Measurements from ENCODE around the gene PSPN.

Gene PSPN, protein sequence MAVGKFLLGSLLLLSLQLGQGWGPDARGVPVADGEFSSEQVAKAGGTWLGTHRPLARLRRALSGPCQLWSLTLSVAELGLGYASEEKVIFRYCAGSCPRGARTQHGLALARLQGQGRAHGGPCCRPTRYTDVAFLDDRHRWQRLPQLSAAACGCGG

DNA sequence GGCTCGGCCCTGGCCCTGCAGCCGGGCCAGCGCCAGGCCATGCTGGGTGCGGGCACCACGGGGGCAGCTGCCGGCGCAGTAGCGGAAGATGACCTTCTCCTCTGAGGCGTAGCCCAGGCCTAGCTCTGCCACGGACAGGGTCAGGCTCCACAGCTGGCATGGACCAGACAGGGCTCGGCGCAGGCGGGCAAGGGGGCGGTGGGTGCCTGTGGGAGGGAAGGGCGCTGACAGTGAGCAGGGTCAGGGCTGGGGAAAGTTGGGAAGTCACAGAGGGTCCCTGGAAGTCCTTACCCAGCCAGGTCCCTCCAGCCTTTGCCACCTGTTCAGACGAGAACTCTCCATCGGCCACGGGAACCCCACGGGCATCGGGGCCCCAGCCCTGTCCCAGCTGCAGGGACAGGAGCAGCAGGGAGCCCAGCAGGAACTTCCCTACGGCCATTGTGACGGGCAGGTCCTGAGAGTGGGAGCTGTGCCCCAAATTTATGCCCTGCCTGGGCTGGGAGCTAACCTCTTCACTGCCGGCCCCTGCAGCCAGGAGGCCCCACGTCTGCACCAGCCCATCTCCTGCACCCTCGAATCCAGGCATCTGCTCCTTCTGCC, at the start of gene PSPN:
Gene PSPN (minus strand): TSS at position 523 of the 600 bp plus-strand sequence. CDS start 84 bp downstream, at position 439.
- DNase-seq (ENCODE audit: low read depth): no peak

DNA sequence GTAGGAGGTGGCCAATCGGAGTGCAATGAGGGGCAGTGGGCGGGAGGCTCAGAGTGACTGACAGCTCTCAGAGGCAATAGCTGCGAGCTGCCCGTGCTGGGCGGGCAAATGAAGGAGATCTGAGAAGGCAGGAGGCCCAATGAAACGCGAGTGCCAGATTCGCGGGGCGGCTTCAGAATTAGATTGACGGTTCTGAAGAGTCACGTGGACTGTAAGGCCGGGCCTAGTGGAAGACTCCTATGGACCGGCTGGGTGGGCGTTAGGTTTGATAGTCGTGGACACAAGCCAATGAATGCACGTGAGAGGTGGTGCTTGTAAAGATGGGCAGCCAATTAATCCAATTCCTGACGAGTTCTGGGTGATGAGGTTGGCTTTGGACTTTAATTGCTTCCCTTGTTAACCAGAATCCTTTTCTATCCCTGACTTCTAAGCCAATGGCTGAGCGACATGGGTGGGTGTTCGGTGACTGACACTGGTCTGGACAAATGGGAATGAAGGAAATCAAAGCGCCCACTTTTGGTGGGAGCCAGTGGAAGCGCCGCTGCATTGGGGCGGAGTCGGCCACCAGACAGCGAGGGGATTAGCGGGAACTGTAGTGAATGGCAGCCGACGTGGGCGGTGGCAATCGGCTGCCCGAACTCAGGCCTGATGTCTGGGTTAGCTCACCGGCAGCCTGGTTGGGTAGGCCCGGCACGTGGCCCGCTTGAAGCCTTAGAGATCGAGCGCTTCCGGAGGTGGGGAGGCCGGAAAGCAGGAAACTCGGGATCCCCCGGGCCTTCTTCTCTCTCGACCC, 49.4 kb upstream of the PSPN start:
- DNase-seq (ENCODE audit: low read depth): peak; percentile 97

DNA sequence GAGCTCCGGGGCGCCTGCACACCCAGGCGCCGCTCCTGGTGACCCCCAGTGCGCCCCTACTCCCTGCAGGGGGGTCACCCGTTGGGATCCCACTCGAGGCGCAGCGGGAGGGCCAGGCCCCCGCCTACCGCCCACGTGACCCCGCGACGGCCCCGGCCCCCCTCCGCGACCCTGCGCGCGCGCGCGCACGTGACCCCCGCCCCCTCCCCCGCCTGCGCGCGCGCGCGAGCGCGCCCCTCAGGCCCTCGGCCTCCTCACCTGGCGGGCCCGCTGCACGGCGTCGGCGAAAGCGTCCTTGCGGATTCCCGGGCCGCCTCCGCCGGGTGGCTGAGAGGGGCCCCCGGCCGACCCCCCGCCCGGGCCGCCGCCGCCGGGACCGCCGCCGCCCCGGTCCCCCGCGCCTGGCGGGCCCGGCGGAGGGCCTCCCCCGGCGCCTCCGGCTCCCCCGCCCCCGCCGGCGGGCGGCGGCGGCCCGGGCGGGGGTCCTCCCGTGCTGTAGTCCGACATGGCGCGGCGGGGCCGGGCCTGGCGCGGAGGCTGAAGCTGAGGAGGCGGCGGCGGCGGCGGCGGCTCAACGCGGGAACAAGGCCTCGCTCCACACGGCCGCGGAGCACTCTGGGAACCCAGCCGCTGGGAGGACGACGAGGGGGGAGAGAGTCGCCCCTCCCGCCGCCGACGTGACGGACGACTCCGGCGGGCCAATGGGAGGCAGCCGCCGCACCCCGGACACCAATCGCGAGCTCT, 48.6 kb upstream of the PSPN start, which contains the start of gene KHSRP:
Gene KHSRP (minus strand): TSS at position 617 of the 744 bp plus-strand sequence. CDS start 110 bp downstream, at position 507.
- no peak for DNase-seq (ENCODE audit: low read depth)

DNA sequence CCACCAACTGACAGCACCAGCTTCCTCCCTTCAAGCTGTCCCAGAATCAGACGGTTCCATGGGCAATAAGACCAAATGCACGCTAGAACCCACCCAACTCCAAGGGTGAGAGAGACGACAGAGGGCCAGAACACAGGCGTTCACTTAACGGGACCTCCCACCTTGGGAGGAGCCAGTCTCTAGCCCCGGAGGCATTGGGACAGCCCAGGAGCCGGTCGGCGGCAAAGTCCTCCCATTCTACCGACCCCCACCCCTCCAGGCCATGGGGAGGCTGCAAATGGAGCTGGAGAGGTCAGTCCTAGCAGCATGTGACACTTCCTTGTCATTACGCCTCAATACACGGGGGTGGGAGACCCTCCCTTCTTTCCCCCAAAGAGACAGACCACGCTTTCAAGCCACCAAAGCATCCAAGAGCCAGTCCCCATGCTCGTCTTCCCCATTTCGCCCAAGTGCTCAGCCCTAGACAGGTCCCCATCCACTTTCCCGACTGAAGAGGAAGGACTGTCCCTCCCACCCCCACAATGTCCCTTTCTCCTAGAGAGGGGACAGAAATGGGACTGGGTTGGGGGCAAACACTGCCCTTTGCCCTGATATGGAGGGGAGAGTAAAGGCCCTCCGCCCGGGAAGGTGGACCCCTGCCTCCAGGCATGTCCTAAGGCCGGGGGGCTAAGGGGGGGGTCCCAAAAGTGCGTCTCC, 47.9 kb upstream of the PSPN start:
- DNase-seq (ENCODE audit: low read depth): no peak

DNA sequence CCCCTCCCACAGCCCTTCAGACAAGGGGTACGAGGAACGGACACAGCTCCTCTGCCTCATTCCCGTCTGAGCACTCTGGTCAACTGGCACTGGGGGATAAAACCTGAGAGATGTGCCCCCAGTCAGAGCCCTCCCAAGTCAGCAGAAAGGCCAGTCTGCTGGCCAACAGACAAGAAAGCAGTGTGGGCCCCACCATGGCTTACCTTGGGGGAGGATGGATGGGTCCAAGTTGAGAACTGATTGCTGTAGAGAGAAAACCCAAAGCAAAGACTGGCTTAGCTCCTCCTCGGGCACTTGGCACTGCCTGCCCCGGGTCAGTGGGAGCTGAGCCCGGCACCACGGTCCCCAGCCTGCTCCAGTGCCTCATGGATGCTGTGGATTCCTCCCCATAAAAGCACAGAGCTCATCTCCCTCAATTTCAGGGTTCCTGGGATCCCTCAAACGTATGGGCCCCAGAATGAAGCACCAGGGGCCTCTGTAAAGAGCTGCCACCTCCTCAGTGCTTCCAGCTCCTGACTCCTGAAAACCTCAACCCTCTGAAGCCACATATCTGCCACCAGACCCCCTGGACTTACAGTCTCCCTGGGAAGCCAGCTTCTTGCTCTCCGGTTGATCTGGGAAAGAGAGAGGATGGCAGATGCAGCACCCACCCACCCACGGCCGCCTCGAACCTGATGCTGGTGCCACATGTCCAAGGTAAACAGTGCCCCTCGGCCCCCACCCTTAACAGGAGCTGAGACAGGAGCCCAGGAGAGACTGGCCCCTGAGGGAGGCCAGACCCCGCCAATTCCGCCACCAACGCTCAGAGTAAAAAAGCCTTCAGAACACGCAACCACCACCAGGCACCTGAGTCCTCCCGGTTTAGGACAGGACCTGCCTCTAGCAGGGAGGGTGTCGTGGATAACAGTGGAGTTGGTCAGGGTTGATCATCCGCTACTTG, 45.6 kb upstream of the PSPN start:
- DNase-seq (ENCODE audit: low read depth): no peak

DNA sequence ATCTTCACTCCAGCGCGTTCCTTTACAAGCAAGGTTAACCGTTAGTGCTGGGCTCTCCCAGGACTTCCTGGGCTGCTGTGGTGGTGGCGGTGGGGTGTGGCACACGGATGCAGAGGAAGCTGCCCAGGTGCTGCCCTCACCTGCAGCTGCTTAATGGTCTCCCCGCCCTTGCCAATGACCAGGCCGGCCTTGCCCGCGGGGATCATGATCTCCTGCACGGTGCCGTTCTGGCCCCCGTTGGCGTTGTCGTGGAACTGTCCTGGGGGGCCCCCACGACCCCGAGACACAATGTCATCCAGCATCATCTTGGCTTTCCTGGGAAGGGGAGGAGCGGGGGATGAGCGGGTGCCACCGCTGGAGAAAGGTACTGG, 42.8 kb upstream of the PSPN start:
- DNase-seq (ENCODE audit: low read depth): no peak

DNA sequence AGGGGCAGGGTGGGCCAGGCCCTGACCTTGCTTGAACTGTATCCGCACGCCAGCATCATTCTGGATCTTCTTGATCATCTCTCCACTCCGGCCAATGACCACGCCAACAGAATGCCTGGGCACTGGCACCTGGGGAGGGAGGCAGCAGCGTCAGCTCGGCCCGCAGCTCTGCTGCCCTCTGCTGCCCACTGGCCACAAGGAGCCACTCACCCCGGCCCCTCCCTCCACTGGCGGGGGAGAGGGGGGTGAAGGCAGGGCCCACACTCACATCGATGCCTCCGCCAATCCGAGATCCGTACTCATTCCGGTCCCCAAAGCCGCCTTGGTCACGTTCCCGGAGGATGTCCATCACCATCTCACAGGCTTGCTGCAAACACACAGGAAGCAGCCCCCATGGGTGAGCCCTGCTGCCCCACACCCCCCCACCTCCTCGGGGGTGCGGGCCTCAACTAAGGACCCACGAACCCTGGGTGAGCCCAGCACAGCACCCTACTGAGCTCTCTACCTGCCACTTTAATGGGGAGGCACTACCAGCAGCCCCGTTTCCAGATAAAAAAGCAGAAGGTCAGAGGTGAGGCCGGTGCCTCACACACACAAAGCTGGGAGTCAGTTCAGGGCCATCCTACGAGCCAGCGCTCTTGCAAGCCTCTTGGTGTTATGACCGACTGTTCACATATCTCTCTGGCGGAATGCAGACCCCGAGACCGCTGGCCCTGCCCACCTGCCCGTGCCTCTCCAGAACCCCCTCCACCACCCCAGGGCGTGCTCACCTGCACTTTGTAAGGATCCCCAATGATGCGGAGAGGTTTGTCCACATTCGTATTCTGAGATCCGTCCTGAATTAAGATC, 42.2 kb upstream of the PSPN start:
- DNase-seq (ENCODE audit: low read depth): no peak

DNA sequence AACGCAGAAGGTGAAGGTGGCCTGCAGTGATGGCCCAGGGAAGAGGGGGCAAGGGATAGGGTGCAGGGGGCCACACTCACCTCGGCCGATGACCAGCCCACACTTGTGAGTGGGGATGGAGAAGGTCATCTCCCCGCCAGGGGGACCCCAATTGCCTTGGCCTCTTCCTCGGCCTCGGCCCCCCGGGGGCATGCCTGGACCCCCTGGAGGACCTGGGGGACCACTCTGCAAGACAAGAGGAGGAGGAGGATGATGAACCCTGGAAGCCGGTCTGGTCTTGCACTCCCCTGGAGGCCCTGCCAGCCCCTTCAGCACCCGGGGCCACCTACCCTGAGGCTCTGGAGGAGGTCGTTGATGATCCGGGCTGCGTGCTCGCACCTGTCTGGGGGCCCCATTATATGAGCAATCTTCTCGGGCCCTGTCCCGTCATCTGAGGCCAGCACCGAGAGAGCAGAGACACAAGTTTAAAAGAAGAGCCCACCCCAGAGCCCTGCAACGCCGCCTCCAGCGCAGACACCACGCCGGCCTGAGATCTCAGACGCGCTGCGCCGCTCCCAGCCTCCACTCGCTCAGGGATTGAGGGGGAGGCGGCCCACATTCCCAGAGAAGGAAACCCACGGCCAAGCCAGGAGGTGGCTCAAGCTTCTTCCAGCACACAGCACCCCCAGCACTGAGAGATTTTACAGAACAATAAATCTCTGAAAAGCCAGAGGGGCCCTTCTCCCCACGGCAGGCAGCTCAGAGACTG, 41.1 kb upstream of the PSPN start:
- DNase-seq (ENCODE audit: low read depth): no peak

DNA sequence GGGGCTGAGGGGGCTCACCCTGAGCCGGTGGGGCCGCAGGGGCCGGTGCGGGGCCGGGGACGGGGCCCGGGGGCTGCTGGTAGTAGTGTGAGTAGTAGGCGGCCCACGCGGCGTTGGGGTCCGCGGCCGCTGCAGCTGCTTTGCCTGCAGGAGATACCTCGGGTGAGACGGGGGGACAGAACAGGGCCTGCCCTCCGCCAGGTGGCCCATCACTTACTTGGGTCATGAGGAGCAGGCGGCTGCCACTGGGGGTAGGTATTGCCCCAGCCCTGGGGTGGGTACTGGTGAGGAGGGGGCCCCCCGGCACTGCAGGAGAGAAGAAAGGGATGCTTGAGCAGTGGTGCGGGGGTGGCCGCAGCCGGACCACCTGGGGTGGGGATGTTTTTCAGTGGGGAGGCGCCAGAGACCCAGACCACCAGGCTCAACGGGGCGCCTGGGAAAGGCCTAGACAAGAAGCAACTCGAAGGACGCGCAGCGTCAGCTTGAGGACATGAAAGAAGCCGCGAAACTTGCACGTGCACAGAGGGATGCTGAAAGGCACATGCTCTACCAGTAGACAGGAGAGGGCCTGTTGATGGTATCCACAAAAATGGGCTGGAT, 40.0 kb upstream of the PSPN start:
- no peak for DNase-seq (ENCODE audit: low read depth)

DNA sequence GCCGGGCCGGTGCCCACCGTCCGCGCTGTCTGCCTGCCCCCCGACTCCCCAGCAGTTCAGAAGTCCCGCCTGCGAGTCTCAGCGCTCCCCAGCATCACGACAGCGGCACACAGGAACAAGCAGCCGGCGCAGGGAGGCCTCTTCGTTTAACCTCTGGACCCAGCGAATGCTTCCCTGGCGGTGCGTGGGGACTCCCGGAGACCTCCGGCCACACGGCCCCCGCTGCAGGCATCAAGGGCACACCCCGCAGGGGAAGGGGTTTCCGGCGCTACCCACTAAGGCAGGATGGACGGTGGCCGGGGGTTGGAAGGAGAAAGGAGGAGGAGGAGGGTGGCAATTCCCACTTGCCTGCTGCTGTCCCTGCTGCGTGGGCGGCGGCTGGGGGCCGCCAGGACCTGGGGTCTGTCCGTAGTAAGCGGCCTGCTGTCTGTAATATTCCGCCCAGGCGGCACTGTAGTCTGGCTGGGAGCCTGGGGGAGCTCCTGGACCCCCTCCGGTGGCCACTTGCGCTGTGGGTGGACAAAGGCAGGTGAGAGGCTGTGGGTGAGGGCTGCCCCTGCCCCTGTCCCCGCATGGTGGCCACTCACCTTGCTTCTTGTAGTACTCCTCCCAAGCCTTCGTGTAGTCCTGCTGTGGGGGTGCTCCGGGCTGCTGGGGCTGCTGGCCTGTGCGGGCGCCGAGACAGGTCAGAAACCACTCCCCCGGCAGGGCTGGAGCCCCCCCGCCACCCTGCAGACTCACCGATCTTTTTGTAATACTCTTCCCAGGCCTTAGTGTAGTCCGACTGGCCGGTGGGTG, 39.3 kb upstream of the PSPN start:
- DNase-seq (ENCODE audit: low read depth): no peak

DNA sequence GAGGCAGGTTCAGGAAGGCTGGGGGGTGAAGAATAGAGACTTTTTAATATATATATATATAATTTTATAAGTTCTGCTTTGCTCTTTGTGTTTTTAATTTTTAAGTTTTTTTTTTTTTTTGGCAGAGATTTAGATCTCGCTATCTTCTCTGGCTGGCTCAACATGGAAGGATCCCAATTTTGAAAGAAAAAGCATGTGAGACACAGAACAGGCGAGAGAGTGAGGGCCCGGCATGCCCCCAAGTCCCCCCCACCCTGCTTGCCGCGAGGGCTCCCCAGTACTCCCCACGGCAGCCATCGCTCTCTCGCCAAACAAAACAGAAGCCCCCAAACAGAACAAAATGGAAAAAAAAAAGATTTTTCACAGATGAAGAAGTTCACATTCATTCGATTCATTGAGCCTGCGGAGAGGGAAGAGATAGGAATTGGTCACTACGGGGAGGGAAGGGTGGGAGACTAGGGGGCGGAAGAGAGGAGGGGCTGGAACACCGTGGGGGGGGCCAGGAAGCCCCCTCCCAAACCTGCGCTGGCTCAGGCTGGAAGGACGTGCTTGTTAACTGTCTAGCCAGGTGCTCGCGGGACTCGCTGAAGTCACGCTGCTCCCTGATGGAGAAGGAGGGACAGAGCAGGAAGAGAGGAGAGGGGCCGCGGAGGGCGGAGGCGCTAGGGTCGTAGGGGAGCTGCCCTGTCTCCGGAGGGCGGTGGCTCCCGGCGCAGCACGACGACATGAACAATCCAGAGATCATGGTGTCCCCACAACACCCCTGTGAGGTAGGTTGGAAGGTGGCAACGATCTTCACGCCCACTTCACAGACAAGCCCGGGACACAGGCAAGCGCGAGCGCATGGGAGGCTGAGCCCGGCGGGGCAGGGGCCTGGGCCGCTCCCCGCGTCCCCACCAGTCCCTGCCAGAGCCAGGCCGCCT, 38.2 kb upstream of the PSPN start:
- no peak for DNase-seq (ENCODE audit: low read depth)

DNA sequence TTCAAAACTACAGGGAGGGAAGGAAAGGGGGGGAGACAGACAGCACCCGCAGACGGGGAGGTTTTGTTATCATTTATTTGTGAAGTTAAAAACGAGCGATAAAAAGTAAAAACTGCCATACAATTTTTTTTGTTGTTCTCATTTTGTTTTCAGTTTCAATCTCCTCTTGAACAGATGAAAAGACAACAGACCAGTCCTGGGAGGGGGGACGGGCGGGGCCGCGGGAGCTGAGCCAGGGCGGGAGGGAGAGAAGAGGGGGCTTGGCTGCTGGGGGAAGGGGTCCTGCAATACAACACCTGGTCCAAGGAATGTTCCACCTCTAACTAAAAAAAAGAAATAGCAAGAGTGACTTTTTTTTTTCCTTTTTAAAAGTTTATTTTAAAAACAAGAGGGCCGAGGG, 37.6 kb upstream of the PSPN start:
- DNase-seq (ENCODE audit: low read depth): no peak

DNA sequence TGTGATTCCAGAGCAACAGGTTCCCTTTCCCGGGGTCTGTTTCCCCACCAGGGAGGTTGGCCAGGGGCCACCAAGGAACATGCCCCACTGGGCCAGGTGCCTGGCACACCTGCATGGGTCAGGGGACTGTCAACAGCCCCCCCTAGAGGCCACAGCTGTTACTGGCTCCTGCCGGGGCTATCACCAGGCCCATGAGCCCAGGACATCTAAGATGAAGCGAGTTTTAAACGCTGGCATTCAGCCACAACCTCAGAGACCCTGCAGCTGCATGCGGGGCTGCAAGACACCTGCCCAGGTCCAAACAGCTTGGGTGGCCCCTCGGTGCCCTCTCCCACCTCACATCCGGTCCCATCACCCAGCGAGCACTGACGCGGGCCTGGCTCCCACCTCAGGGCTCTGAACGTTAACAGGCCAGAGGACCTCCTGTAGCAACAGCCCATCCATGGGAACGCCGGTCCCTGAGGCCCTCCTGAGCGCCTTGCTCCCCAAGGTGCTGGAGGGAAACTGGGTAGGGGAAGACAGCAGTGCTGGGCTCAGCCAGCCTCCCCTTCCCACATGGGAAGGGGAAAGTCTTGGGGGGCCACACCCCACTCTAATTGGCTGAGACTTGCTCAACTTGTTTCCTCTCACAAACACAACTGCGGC, 36.8 kb upstream of the PSPN start:
- peak; percentile 24 for DNase-seq (ENCODE audit: low read depth)

DNA sequence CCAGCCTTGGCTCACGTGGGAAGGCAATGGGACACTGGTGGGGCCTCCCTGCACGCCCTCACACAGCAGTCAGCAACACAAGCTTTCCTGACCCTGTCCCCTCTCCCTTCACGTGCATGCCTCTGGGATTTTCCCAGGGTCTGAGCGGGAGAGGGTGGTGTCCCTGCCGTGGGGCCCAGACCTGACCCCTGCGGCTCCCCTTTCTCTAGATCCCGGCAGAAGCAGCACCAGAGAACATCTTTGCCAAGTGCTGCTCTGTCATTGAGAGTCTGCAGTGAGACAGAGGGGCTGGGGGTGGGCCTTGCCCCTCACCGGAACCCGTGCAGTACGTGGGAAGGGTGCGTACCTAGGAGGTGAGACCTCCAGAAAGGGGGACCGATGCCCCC, 36.3 kb upstream of the PSPN start:
- no peak for DNase-seq (ENCODE audit: low read depth)

DNA sequence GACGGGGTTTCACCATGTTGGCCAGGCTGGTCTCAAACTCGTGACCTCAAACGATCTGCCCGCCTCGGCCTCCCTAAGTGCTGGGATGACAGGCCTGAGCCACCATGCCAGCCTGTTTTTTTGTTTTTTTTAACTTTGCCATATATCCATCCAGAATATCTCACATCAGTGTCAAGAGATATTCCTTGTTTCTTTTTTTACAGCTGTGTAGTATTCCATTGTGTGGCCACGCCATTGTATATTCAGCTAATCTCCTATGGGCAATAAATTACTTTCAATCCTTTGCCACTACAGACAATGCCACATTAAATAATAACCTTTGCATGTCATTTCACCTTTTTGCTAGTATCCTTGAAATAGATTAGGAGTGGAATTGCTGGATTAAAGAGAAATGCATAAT, 33.6 kb upstream of the PSPN start:
- DNase-seq (ENCODE audit: low read depth): no peak

DNA sequence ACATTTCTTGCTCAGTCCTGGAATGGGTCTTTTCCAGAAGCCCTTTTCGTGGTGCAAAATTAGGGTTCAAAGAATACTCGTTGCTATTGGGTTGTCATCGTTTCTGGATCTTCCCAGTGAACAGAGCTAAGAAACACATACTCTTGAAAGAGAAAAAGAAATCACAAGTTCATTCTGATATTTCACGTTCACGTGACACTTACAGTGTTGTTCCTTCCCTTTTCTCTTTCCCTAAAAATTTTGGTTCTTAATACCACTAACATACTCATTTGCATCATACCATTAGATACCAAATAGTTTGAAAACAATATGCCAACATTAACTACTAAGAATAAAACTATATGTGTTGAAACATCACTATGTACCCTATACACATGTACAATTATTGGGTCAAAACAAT, 30.7 kb upstream of the PSPN start:
- DNase-seq (ENCODE audit: low read depth): no peak

All from stimulated activated CD8-positive, alpha-beta memory T cell treated with anti-CD3 and anti-CD28 coated beads, Interleukin-7, amount 100 ng/mL, for 24 hours (primary cell).